HCT116 (cell line): ENCODE results near the gene COBLL1. TPM values are rescaled to one million over a fixed set of nuclear protein-coding genes. Genes with fewer than 3 reads are reported as not detected.

Experiments
- ATAC-seq: fragments of 200-7000 bp; cut with Tn5 transposase; 2 replicates; pipeline ENCODE4 v1.9.1; 2020; ENCODE audit warnings: mild to moderate bottlenecking, moderate library complexity
- BruUV-seq: library from RNA; stranded (reverse); fragments of 400-500 nt; replicated peaks from 2 replicates; lab custom pipeline; 2021; lab: Mats Ljungman, UMichigan
- CTCF ChIA-PET: fragments of 300-600 bp; sonication (Branson Sonifier 250); formaldehyde crosslinking; loops from one replicate; lab custom pipeline; 2021; ENCODE audit warnings: antibody characterized with exemption; lab: Charles Lee
- POLR2A ChIA-PET: fragments of 300-600, 350-600 bp; sonication (Branson Sonifier 250); formaldehyde crosslinking; loops from one replicate; lab custom pipeline; 2021; ENCODE audit warnings: antibody characterized with exemption; lab: Charles Lee
- RAD21 ChIA-PET, 2 experiments: fragments of 300-600 bp; sonication (Branson Sonifier 250); formaldehyde crosslinking; loops; one replicate each; lab custom pipeline; 2023; ENCODE audit warnings: low total read pairs in 2 of 2; ENCODE audit not compliant: uncharacterized antibody in 2 of 2, unreplicated experiment in 2 of 2, low non-redundant PET in 1 of 2; lab: Charles Lee
- DNase-seq: peaks from one replicate; pipeline ENCODE4 v3.0.0-alpha.2; 2010; ENCODE audit warnings: low read depth, low spot score
- H2AFZ ChIP-seq: fragments of 200-600 bp; shearing (Covaris generic), sonication (generic); 2 replicates; pipeline ENCODE4 v1.6.1; 2017; ENCODE audit warnings: low read depth, mixed run types, mixed read lengths, antibody characterized with exemption, low read length; ENCODE audit not compliant: poor library complexity, severe bottlenecking
- H3K27ac ChIP-seq: 2 replicates; pipeline ENCODE4 v1.5.1; 2012; ENCODE audit warnings: low read depth, low read length
- H3K27me3 ChIP-seq: fragments of 200-600 bp; sonication (generic); 2 replicates; pipeline ENCODE4 v1.6.1; 2016; ENCODE audit warnings: mixed run types, low read length, mixed read lengths; ENCODE audit not compliant: insufficient read depth
- H3K36me3 ChIP-seq, 2 experiments: fragments of 200-500 bp in 1 of 2; fragments of 200-600 bp in 1 of 2; sonication (Bioruptor generic) in 1 of 2; sonication (generic) in 1 of 2; 2 replicates each; pipeline versions ENCODE4 v1.5.1 to v1.6.1; 2014 to 2016; ENCODE audit warnings: low read length in 2 of 2, inconsistent platforms in 1 of 2, mixed read lengths in 1 of 2, mixed run types in 1 of 2; ENCODE audit not compliant: insufficient read depth in 2 of 2, control insufficient read depth in 1 of 2
- H3K4me1 ChIP-seq, 2 experiments: fragments of 200-600 bp in 1 of 2; sonication (generic) in 1 of 2; 2 replicates each; pipeline versions ENCODE4 v1.5.1 to v1.6.1; 2012 to 2017; ENCODE audit warnings: low read length in 2 of 2, inconsistent platforms in 1 of 2, mild to moderate bottlenecking in 1 of 2, mixed read lengths in 1 of 2, mixed run types in 1 of 2, moderate library complexity in 1 of 2; ENCODE audit not compliant: insufficient read depth in 2 of 2, control insufficient read depth in 1 of 2
- H3K4me2 ChIP-seq: fragments of 200-600 bp; sonication (generic); 2 replicates; pipeline ENCODE4 v1.6.1; 2017; ENCODE audit warnings: mixed run types, low read length, mixed read lengths
- H3K4me3 ChIP-seq, 2 experiments: fragments of 200-600 bp in 1 of 2; sonication (generic) in 1 of 2; replicated peaks in 1 of 2; 2 replicates each; pipeline ENCODE4 v1.5.1; 2011 to 2016; ENCODE audit warnings: low read length in 2 of 2, control low read depth in 1 of 2, low read depth in 1 of 2, mild to moderate bottlenecking in 1 of 2, mixed read lengths in 1 of 2, mixed run types in 1 of 2
- H3K79me2 ChIP-seq: fragments of 200-600 bp; sonication (generic); 2 replicates; pipeline ENCODE4 v1.6.1; 2017; ENCODE audit warnings: mild to moderate bottlenecking, mixed run types, low read length, moderate library complexity, mixed read lengths; ENCODE audit not compliant: insufficient read depth
- H3K9ac ChIP-seq: fragments of 200-600 bp; sonication (generic); 2 replicates; pipeline ENCODE4 v1.6.1; 2016; ENCODE audit warnings: low read length, mixed read lengths
- H3K9me2 ChIP-seq: fragments of 200-600 bp; sonication (generic), shearing (Covaris generic); 2 replicates; pipeline ENCODE4 v1.6.1; 2017; ENCODE audit warnings: mixed run types, mild to moderate bottlenecking, moderate library complexity; ENCODE audit not compliant: insufficient read depth
- H3K9me3 ChIP-seq, 2 experiments: fragments of 200-500 bp in 1 of 2; fragments of 200-600 bp in 1 of 2; sonication (Bioruptor generic) in 1 of 2; sonication (generic) in 1 of 2; 2 replicates each; pipeline ENCODE4 v1.6.1; 2014 to 2017; ENCODE audit warnings: low read length in 2 of 2, mixed read lengths in 2 of 2, inconsistent platforms in 1 of 2, low read depth in 1 of 2, mild to moderate bottlenecking in 1 of 2, mixed run types in 1 of 2, moderate library complexity in 1 of 2; ENCODE audit not compliant: control insufficient read depth in 1 of 2, insufficient read depth in 1 of 2
- H4K20me1 ChIP-seq: fragments of 200-600 bp; sonication (generic), shearing (Covaris generic); 2 replicates; pipeline ENCODE4 v1.6.1; 2017; ENCODE audit warnings: mixed run types, mild to moderate bottlenecking, moderate library complexity; ENCODE audit not compliant: insufficient read depth
- ATF3 ChIP-seq: IDR thresholded peaks from 2 replicates; pipeline ENCODE4 v1.6.1; 2012
- CEBPB ChIP-seq: IDR thresholded peaks from 2 replicates; pipeline ENCODE4 v1.6.1; 2012; ENCODE audit warnings: low read depth
- EGR1 ChIP-seq: IDR thresholded peaks from 2 replicates; pipeline ENCODE4 v1.6.1; 2012; ENCODE audit warnings: low read depth
- ELF1 ChIP-seq: IDR thresholded peaks from 2 replicates; pipeline ENCODE4 v1.6.1; 2012; ENCODE audit warnings: low read depth, borderline replicate concordance
- EZH2 ChIP-seq: fragments of 200-600 bp; sonication (generic); IDR thresholded peaks from 2 replicates; pipeline ENCODE4 v1.6.1; 2017; ENCODE audit warnings: antibody characterized with exemption, mixed run types
- EZH2phosphoT487 ChIP-seq: fragments of 200-600 bp; IDR thresholded peaks from 2 replicates; pipeline ENCODE4 v1.6.1; 2018; ENCODE audit warnings: antibody characterized with exemption, borderline replicate concordance
- FOSL1 ChIP-seq: IDR thresholded peaks from 2 replicates; pipeline ENCODE4 v1.6.1; 2012; ENCODE audit warnings: low read depth
- JUND ChIP-seq: IDR thresholded peaks from 2 replicates; pipeline ENCODE4 v1.6.1; 2012
- MAX ChIP-seq: IDR thresholded peaks from 2 replicates; pipeline ENCODE4 v1.6.1; 2012
- POLR2A ChIP-seq: IDR thresholded peaks from 2 replicates; pipeline ENCODE4 v1.7.0; 2011; ENCODE audit warnings: borderline replicate concordance; ENCODE audit not compliant: insufficient read depth, insufficient read length; ENCODE audit errors: extremely low read depth
- RAD21 ChIP-seq: IDR thresholded peaks from 2 replicates; pipeline ENCODE4 v1.6.1; 2012; ENCODE audit warnings: low read depth, mild to moderate bottlenecking
- REST ChIP-seq: IDR thresholded peaks from 2 replicates; pipeline ENCODE4 v1.6.1; 2012; ENCODE audit warnings: low read depth
- SIN3A ChIP-seq: IDR thresholded peaks from 2 replicates; pipeline ENCODE4 v1.6.1; 2012; ENCODE audit warnings: low read depth
- SP1 ChIP-seq: IDR thresholded peaks from 2 replicates; pipeline ENCODE4 v1.6.1; 2012; ENCODE audit warnings: low read depth
- SRF ChIP-seq: IDR thresholded peaks from 2 replicates; pipeline ENCODE4 v1.6.1; 2012; ENCODE audit warnings: low read depth
- TCF7L2 ChIP-seq: IDR thresholded peaks from 2 replicates; pipeline ENCODE4 v1.7.0; 2011; ENCODE audit warnings: borderline replicate concordance, inconsistent platforms; ENCODE audit not compliant: insufficient read depth, insufficient read length; ENCODE audit errors: extremely low read depth
- YY1 ChIP-seq: IDR thresholded peaks from 2 replicates; pipeline ENCODE4 v1.6.1; 2011; ENCODE audit warnings: low read length, low read depth, moderate library complexity, mild to moderate bottlenecking; ENCODE audit not compliant: insufficient replicate concordance; ENCODE audit errors: extremely low read depth
- ZBTB33 ChIP-seq: IDR thresholded peaks from 2 replicates; pipeline ENCODE4 v1.6.1; 2011; ENCODE audit warnings: mild to moderate bottlenecking, low read length, moderate library complexity; ENCODE audit not compliant: insufficient replicate concordance; ENCODE audit errors: extremely low read depth
- ZFX ChIP-seq: fragments of 450-650 bp; IDR thresholded peaks from 2 replicates; pipeline ENCODE4 v1.6.1; 2017
- ZNF274 ChIP-seq: fragments of 200-500 bp; sonication (Bioruptor generic); IDR thresholded peaks from 2 replicates; pipeline ENCODE4 v1.6.1; 2014; ENCODE audit warnings: mild to moderate bottlenecking, low read depth, low read length, inconsistent platforms
- intact Hi-C: fragments of 100-400 bp; cut with micrococcal nuclease; formaldehyde crosslinking; loops from 2 replicates; pipeline ENCODE4 v1.10.0; 2022
- total RNA-seq: library from RNA; stranded (reverse); gene quantifications from one replicate; pipeline ENCODE4 v1.2.1, GENCODE V29; 2021; ENCODE audit not compliant: unreplicated experiment

COBLL1 gene
- total RNA-seq, 1 experiment from 2014 or later = 3.6 TPM

- Histone ChIP-seq H3K36me3 (no peaks in the 10 kb centered on the region), H3K27me3 (no peaks in the 10 kb centered on the region), H3K9me2 (no peaks in the 10 kb centered on the region), H3K27ac (no peak overlapping the region), H4K20me1 (no peaks in the 10 kb centered on the region), H3K79me2 (no peaks in the 10 kb centered on the region), H3K4me3 (no peak overlapping the region), H3K9me3 (no peaks in the 10 kb centered on the region), H2AFZ (no peak overlapping the region), H3K4me2 (no peak overlapping the region), H3K9ac (no peak overlapping the region), H3K4me1 (no peaks in the 10 kb centered on the region)
- TF ChIP-seq SP1 (no peak), RAD21 (no peak), EZH2 (no peak), EGR1 (no peak), TCF7L2 (no peak), ZNF274 (no peak), REST (no peak), ELF1 (no peak), CEBPB (no peak), EZH2phosphoT487 (no peak), ZBTB33 (no peak), SRF (no peak), FOSL1 (no peak), YY1 (no peak), SIN3A (no peak), MAX (no peak), POLR2A (no peak), ZFX (no peak), JUND (no peak), ATF3 (no peak)
- DNase-seq = no peak
- intact Hi-C loops = no loop called here
- RAD21 ChIA-PET = no interaction called here
- POLR2A ChIA-PET = no interaction called here
- no TSS peak for BruUV-seq
- ATAC-seq = no peak
- CTCF ChIA-PET = no interaction called here
Observed at GRCh38 chr2:164725542-164725941, 116.1 kb downstream of the COBLL1 start.
